Retinal pigment epithelial cell (primary cell): ENCODE measurements around the gene ID4.

Source experiments
- DNase-seq: peaks from one replicate; pipeline ENCODE4 v3.0.0-alpha.2; 2010; ENCODE audit warnings: low read depth
- H3K4me3 ChIP-seq: 2 replicates; pipeline ENCODE4 v1.5.1; 2011; ENCODE audit warnings: mild to moderate bottlenecking, low read length, control low read depth, moderate library complexity
- CTCF ChIP-seq: conservative IDR thresholded peaks from 2 replicates; pipeline ENCODE4 v1.5.1; 2011; ENCODE audit warnings: low read depth, low read length, control low read depth, inconsistent platforms

The ID4 gene

GRCh38 chr6:19839788-19840187 is 2.6 kb downstream of the ID4 start:
- no peak for TF ChIP-seq CTCF
- H3K4me3 ChIP-seq = peak overlapping the region; percentile 93
- no peak for DNase-seq

DNA sequence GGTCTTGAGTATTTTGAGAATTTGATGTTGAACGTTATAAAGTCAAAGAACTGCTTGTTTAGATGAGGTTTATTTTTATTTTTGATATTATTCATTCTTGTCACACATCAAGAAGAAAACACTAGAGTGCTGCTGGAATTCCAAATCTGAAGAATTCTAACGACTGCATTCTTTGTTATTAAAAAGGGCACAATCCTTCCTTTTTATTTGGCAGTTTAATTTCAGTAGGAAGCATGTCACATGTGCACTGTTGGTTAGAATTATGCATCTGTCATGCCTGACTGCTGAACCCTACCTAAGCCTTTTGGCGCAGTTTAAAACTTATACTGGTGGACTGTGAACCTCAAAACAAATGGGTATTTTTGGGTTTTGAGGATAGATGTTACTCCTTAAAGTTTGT is 4.0 kb downstream of the ID4 start:
- no peak overlapping the region for H3K4me3 ChIP-seq
- DNase-seq = no peak
- no peak for TF ChIP-seq CTCF

DNA sequence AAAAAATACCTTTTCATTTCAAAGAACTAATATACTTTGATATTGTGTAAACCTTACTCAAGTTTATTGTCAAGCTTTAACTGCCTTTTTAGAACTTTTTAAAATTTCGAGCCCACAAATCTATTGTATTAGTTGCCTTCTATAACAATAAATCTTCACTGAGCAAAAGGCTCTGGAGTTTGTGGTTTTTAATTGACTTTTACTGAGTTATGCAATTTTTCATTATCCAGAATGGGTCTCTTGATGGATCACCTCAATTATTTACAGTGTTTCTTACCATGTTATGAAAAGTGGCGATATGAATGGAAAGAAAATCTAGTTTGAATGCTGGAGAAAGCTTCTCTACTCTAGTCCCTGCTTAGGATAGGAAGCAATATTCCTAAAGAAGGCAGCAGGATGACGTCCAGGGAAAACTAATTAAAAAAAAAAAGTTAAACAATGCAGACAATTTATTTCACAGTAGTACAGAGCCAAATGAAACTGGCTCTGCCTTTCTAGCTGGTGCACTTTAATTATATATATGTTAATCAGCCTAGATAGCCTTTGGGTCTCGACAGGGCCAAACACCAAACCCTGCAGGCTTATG is 5.0 kb downstream of the ID4 start:
- no peak overlapping the region for H3K4me3 ChIP-seq
- DNase-seq = no peak
- no peak for TF ChIP-seq CTCF

GRCh38 chr6:19844689-19845088 is 7.5 kb downstream of the ID4 start:
- DNase-seq = no peak
- no peak for TF ChIP-seq CTCF
- H3K4me3 ChIP-seq = no peak overlapping the region

- no peak overlapping the region for H3K4me3 ChIP-seq
- no peak for DNase-seq
- TF ChIP-seq CTCF = no peak
Observed at GRCh38 chr6:19845266-19846041, 8.3 kb downstream of the ID4 start.

DNA sequence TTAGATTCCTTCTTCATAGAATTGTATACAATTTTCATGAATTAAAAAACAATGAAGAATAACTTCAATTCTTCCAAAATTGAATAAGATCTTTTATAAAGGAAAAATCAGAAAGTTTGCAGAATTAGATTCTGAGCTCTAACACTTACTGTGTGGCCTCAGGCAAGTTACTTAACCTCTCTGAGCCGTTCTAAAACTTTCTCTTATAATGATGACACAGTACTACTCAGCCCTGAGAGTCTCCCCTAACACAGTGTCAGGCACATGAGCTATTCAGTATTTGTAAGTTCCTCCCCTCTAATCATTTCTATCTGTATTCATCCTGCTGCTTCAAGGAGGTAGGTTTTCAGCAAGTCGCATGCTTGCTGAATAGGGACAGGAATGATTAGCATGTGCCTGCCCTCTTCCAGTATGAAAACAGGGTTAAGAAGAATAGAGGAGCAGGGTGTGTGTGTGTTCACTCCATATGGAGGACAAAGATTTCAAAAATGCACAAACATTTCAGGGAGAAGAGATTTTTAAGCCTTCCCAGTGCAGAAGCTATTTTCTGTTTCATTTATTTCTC is 11.4 kb downstream of the ID4 start:
- DNase-seq = no peak
- no peak for TF ChIP-seq CTCF
- no peak overlapping the region for H3K4me3 ChIP-seq

DNA sequence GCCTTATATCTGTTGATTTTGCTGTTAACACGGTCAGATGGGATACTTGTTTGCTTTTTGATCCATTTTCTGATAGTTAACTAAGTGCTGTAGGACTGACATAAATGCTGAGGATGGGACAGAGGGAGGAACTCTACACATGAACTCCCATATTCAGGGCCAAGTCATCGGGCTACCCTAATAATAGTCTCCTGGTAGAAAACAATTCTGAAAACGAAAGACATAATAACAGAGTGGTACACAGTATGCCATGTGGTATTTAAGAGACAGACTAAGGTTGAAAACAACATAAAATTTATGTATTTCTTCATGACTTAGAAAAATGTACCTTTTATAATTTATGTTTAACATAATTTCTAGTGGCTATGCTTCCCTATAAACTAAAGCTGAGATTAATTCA is 12.0 kb downstream of the ID4 start:
- no peak for TF ChIP-seq CTCF

More for the DNA sequence above, 12.0 kb downstream of the ID4 start:
- no peak overlapping the region for H3K4me3 ChIP-seq
- DNase-seq = no peak
